SK-N-SH (cell line): ENCODE data around the gene SLC16A8. TPM values are rescaled to one million over a fixed set of nuclear protein-coding genes. Genes with fewer than 3 reads are reported as not detected.

Source experiments
- CTCF ChIA-PET: fragments of 300-600, 350-600 bp; formaldehyde crosslinking; extraction: SDS; loops from one replicate; lab custom pipeline; 2021; lab: Yijun Ruan, JAX
- POLR2A ChIA-PET: fragments of 350-600 bp; sonication (Branson Sonifier 250); formaldehyde crosslinking; extraction: SDS; loops from one replicate; lab custom pipeline; 2020; ENCODE audit warnings: antibody characterized with exemption, inconsistent platforms; lab: Yijun Ruan, JAX
- DNase-seq: peaks from one replicate; pipeline ENCODE4 v3.0.0; 2012
- H2AFZ ChIP-seq: fragments of 200-600 bp; sonication (generic); 2 replicates; pipeline ENCODE4 v1.8.1; 2016; ENCODE audit warnings: antibody characterized with exemption, mild to moderate bottlenecking, low read depth
- H3F3A ChIP-seq: fragments of 200-600 bp; sonication (generic); replicated peaks from 2 replicates; pipeline ENCODE3; 2016; ENCODE audit warnings: antibody characterized with exemption, mild to moderate bottlenecking; ENCODE audit not compliant: insufficient read depth
- H3K27ac ChIP-seq, 2 experiments: fragments of 200-500 bp in 1 of 2; fragments of 200-600 bp in 1 of 2; sonication (Bioruptor generic) in 1 of 2; sonication (generic), shearing (Covaris generic) in 1 of 2; 2 replicates each; pipeline versions ENCODE4 v1.5.1 to v1.6.1; 2014 to 2016; ENCODE audit warnings: low read depth in 2 of 2, inconsistent platforms in 1 of 2, low read length in 1 of 2, mild to moderate bottlenecking in 1 of 2, mixed read lengths in 1 of 2
- H3K27me3 ChIP-seq: fragments of 200-600 bp; sonication (generic), shearing (Covaris generic); 2 replicates; pipeline ENCODE4 v1.6.1; 2016; ENCODE audit warnings: mixed run types; ENCODE audit not compliant: insufficient read depth
- H3K36me3 ChIP-seq, 2 experiments: fragments of 200-500 bp in 1 of 2; fragments of 200-600 bp in 1 of 2; sonication (Bioruptor generic) in 1 of 2; sonication (generic) in 1 of 2; replicated peaks in 1 of 2; 2 replicates each; pipeline versions ENCODE3 to v1.5.1; 2014 to 2016; ENCODE audit warnings: low read length in 1 of 2, mild to moderate bottlenecking in 1 of 2; ENCODE audit not compliant: insufficient read depth in 2 of 2, control insufficient read depth in 1 of 2
- H3K4me1 ChIP-seq, 2 experiments: fragments of 200-500 bp in 1 of 2; fragments of 200-600 bp in 1 of 2; sonication (Bioruptor generic) in 1 of 2; sonication (generic), shearing (Covaris generic) in 1 of 2; 2 replicates each; pipeline versions ENCODE4 v1.5.1 to v1.6.1; 2014 to 2016; ENCODE audit warnings: low read depth in 1 of 2, low read length in 1 of 2, mixed run types in 1 of 2; ENCODE audit not compliant: insufficient read depth in 2 of 2, control insufficient read depth in 1 of 2
- H3K4me2 ChIP-seq: fragments of 200-600 bp; sonication (generic), shearing (Covaris generic); 2 replicates; pipeline ENCODE4 v1.6.1; 2017; ENCODE audit warnings: mixed run types
- H3K4me3 ChIP-seq, 2 experiments: fragments of 200-500 bp in 1 of 2; fragments of 200-600 bp in 1 of 2; sonication (Bioruptor generic) in 1 of 2; sonication (generic), shearing (Covaris generic) in 1 of 2; 2 replicates each; pipeline versions ENCODE4 v1.5.1 to v1.8.1; 2014 to 2016; ENCODE audit warnings: low read depth in 2 of 2, inconsistent platforms in 1 of 2, low read length in 1 of 2, mild to moderate bottlenecking in 1 of 2, mixed read lengths in 1 of 2, moderate library complexity in 1 of 2
- H3K79me2 ChIP-seq: fragments of 200-600 bp; sonication (generic); 2 replicates; pipeline ENCODE4 v1.8.1; 2017; ENCODE audit warnings: mild to moderate bottlenecking; ENCODE audit not compliant: insufficient read depth
- H3K9ac ChIP-seq: fragments of 200-600 bp; sonication (generic); 2 replicates; pipeline ENCODE4 v1.6.1; 2017; ENCODE audit warnings: mixed run types
- H3K9me2 ChIP-seq: fragments of 200-600 bp; sonication (generic); 2 replicates; pipeline ENCODE4 v1.6.1; 2017; ENCODE audit warnings: mixed run types
- H3K9me3 ChIP-seq: fragments of 200-600 bp; sonication (generic); 2 replicates; pipeline ENCODE4 v1.6.1; 2017; ENCODE audit warnings: mixed run types, mild to moderate bottlenecking, moderate library complexity
- H4K20me1 ChIP-seq: fragments of 200-600 bp; sonication (generic); 2 replicates; pipeline ENCODE4 v1.6.1; 2017; ENCODE audit warnings: mild to moderate bottlenecking, mixed run types; ENCODE audit not compliant: insufficient read depth
- EP300 ChIP-seq, 2 experiments: IDR thresholded peaks; 2 replicates each; pipeline versions ENCODE4 v1.4.0 to v1.6.1; 2012; ENCODE audit warnings: borderline replicate concordance in 1 of 2, low read depth in 1 of 2, low read length in 1 of 2
- EZH2phosphoT487 ChIP-seq: fragments of 200-600 bp; sonication (generic); IDR thresholded peaks from 2 replicates; pipeline ENCODE4 v1.6.1; 2017; ENCODE audit warnings: low read depth, mixed run types, mild to moderate bottlenecking, antibody characterized with exemption, moderate library complexity, borderline replicate concordance
- FOXJ3 ChIP-seq: sonication (generic); formaldehyde crosslinking; IDR thresholded peaks from 2 replicates; pipeline ENCODE4 v1.5.1; 2020; ENCODE audit warnings: mild to moderate bottlenecking, missing genetic modification reagents
- FOXM1 ChIP-seq: IDR thresholded peaks from 2 replicates; pipeline ENCODE4 v1.4.0; 2012; ENCODE audit warnings: low read depth, mild to moderate bottlenecking
- GATA2 ChIP-seq: sonication (generic); formaldehyde crosslinking; IDR thresholded peaks from 2 replicates; pipeline ENCODE4 v1.5.0; 2020; ENCODE audit warnings: mild to moderate bottlenecking, missing genetic modification reagents
- JUND ChIP-seq: IDR thresholded peaks from 2 replicates; pipeline ENCODE4 v1.4.0; 2012
- NRF1 ChIP-seq: IDR thresholded peaks from 2 replicates; pipeline ENCODE4 v1.6.1; 2012; ENCODE audit warnings: low read depth, mild to moderate bottlenecking, low read length
- POLR2AphosphoS5 ChIP-seq: IDR thresholded peaks from 2 replicates; pipeline ENCODE4 v1.6.1; 2012; ENCODE audit warnings: low read depth, low read length
- RAD21 ChIP-seq: IDR thresholded peaks from 2 replicates; pipeline ENCODE4 v1.6.1; 2012; ENCODE audit warnings: mild to moderate bottlenecking, low read length
- RCOR1 ChIP-seq: fragments of 150-350 bp; IDR thresholded peaks from 2 replicates; pipeline ENCODE4 v1.6.1; 2017; ENCODE audit warnings: antibody characterized with exemption, low read length
- RFX5 ChIP-seq: IDR thresholded peaks from 2 replicates; pipeline ENCODE4 v1.6.1; 2012; ENCODE audit warnings: mild to moderate bottlenecking, improper control_type of control experiment, low read length
- SMC3 ChIP-seq: IDR thresholded peaks from 2 replicates; pipeline ENCODE4 v1.6.1; 2012; ENCODE audit warnings: low read depth, low read length, improper control_type of control experiment
- TAF1 ChIP-seq: IDR thresholded peaks from 2 replicates; pipeline ENCODE4 v1.6.1; 2012; ENCODE audit warnings: low read depth, mild to moderate bottlenecking, low read length, moderate library complexity, borderline replicate concordance
- TEAD4 ChIP-seq: IDR thresholded peaks from 2 replicates; pipeline ENCODE4 v1.4.0; 2012; ENCODE audit warnings: mild to moderate bottlenecking, borderline replicate concordance; ENCODE audit not compliant: insufficient read depth
- WGBS: methylation state at CpG from one replicate; pipeline ENCODE4 v1.1.6; 2017; ENCODE audit warnings: low lambda C conversion rate; 5-methylcytosine and 5-hydroxymethylcytosine counted together
- polyA plus RNA-seq, 3 experiments: library from polyadenylated mRNA; depleted of rRNA; stranded (reverse); fragments of >200 nt; gene quantifications; 2 replicates each; pipeline ENCODE4 v1.2.3, GENCODE V29; 2012
- TF ChIP-seq, protein P1 (sequence below): IDR thresholded peaks from 2 replicates; pipeline ENCODE4 v1.4.0; 2012; ENCODE audit warnings: low read depth, borderline replicate concordance
- TF ChIP-seq, protein P2 (sequence below): fragments of 150-350 bp; IDR thresholded peaks from 2 replicates; pipeline ENCODE4 v1.6.1; 2016; ENCODE audit warnings: mild to moderate bottlenecking, low read depth, low read length
- TF ChIP-seq, protein P3 (sequence below): IDR thresholded peaks from 2 replicates; pipeline ENCODE4 v1.6.1; 2012; ENCODE audit warnings: mild to moderate bottlenecking, low read depth, low read length, moderate library complexity
- TF ChIP-seq, protein P4 (sequence below): IDR thresholded peaks from 2 replicates; pipeline ENCODE4 v1.4.0; 2012; ENCODE audit warnings: low read depth, borderline replicate concordance

Gene SLC16A8
- polyA plus RNA-seq, 1 of the 3 experiments (the other 2 are of a cell fraction): not detected

DNA sequence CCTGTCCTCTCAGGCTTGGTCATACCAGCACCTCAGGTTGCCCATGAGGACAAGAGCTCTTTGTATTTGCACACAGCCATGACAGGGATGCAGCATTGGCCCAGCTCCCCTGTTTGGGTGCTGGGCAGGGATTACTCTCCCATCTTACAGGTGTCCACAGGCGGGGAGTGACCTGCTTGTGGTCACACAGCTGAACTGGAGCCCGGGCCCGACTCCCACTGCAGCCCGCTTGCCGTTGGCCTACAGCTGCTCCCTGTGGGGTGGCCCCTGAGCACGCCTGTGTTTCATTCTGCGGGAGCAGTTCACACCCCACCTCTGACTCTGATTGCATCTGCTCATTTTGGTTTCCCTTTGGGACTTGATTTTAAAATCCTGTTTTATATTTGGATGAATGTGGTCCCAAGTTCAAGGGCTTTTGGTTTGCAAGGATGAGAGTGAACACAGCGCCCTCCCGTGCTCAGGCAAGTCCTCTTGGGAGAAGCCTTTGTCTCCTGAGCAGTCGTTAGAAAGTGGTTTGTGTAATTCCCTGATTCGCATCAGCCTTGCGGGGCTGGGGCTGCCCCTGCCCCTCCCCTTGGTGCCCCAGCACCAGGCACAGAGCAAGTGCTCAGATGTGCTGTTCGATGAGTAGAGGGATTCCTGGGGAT, 17.5 kb downstream of the SLC16A8 start:
- H3K9me2 ChIP-seq: no peaks in the 10 kb centered on the region
- H3K4me2 ChIP-seq: no peak overlapping the region
- no peak overlapping the region for H3K4me3 ChIP-seq
- no peak overlapping the region for H2AFZ ChIP-seq
- H3K9me3 ChIP-seq: no peaks in the 10 kb centered on the region
- no peak for DNase-seq
- no peaks in the 10 kb centered on the region for H3K4me1 ChIP-seq
- TF ChIP-seq SMC3: no peak
- TF ChIP-seq, all 33 proteins: peak for 0
- Histone ChIP-seq H3K36me3 (peaks cover 0 to 21% of the 10 kb centered on the region in 2 experiments), H3K79me2 (no peaks in the 10 kb centered on the region), H3K27me3 (no peaks in the 10 kb centered on the region), H3F3A (no peaks in the 10 kb centered on the region), H3K27ac (no peak overlapping the region), H4K20me1 (no peaks in the 10 kb centered on the region), H3K9ac (no peak overlapping the region)
- 79% methylated on average over 4 of the region's 13 CpGs for WGBS
- CTCF ChIA-PET: interaction anchor here (1.3 kb wide), 1 partner anchor 14 kb away, joined by 5 read pairs; no protein-coding TSS in a partner anchor
- POLR2A ChIA-PET: interaction anchor here (0.5 kb wide), 1 partner anchor 54 kb away, joined by 3 read pairs; no protein-coding TSS in a partner anchor

DNA sequence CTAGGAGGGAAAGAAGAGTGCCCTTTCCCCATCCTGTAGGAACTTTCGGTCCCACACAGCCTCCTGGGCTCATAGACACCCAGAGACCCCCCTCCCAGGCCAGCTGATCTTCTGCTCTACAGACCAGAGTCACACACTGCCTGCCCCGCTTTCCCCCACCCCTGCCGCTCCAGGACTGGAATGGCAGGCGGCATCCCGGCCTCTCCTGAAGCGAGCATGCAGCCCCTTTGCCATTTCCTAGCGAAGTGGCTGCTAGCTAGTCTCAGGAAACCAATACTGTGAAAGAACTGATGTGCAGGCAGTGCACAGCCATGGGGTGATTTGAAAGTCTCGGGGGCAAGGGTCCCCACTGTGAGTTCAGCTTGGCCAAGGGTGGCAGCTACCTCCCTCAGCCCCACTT, 18.4 kb downstream of the SLC16A8 start:
- TF ChIP-seq, protein P1, sequence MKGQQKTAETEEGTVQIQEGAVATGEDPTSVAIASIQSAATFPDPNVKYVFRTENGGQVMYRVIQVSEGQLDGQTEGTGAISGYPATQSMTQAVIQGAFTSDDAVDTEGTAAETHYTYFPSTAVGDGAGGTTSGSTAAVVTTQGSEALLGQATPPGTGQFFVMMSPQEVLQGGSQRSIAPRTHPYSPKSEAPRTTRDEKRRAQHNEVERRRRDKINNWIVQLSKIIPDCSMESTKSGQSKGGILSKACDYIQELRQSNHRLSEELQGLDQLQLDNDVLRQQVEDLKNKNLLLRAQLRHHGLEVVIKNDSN: no peak
- TF ChIP-seq FOXJ3 (CRISPR knock-in tag) (no peak), EZH2phosphoT487 (no peak), POLR2AphosphoS5 (no peak), NRF1 (no peak), JUND (no peak), TEAD4 (no peak), RAD21 (no peak), TAF1 (no peak), RFX5 (no peak), RCOR1 (no peak), GATA2 (CRISPR knock-in tag) (no peak), EP300 (IDR thresholded peaks at IDR 0.05; ENCODE audit: borderline replicate concordance in 1 of 2, low read depth in 1 of 2, low read length in 1 of 2) (no peak), FOXM1 (no peak)
- TF ChIP-seq, protein P2, sequence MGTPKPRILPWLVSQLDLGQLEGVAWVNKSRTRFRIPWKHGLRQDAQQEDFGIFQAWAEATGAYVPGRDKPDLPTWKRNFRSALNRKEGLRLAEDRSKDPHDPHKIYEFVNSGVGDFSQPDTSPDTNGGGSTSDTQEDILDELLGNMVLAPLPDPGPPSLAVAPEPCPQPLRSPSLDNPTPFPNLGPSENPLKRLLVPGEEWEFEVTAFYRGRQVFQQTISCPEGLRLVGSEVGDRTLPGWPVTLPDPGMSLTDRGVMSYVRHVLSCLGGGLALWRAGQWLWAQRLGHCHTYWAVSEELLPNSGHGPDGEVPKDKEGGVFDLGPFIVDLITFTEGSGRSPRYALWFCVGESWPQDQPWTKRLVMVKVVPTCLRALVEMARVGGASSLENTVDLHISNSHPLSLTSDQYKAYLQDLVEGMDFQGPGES: no peak
- TF ChIP-seq, protein P3, sequence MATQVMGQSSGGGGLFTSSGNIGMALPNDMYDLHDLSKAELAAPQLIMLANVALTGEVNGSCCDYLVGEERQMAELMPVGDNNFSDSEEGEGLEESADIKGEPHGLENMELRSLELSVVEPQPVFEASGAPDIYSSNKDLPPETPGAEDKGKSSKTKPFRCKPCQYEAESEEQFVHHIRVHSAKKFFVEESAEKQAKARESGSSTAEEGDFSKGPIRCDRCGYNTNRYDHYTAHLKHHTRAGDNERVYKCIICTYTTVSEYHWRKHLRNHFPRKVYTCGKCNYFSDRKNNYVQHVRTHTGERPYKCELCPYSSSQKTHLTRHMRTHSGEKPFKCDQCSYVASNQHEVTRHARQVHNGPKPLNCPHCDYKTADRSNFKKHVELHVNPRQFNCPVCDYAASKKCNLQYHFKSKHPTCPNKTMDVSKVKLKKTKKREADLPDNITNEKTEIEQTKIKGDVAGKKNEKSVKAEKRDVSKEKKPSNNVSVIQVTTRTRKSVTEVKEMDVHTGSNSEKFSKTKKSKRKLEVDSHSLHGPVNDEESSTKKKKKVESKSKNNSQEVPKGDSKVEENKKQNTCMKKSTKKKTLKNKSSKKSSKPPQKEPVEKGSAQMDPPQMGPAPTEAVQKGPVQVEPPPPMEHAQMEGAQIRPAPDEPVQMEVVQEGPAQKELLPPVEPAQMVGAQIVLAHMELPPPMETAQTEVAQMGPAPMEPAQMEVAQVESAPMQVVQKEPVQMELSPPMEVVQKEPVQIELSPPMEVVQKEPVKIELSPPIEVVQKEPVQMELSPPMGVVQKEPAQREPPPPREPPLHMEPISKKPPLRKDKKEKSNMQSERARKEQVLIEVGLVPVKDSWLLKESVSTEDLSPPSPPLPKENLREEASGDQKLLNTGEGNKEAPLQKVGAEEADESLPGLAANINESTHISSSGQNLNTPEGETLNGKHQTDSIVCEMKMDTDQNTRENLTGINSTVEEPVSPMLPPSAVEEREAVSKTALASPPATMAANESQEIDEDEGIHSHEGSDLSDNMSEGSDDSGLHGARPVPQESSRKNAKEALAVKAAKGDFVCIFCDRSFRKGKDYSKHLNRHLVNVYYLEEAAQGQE: no peak
- TF ChIP-seq, protein P4, sequence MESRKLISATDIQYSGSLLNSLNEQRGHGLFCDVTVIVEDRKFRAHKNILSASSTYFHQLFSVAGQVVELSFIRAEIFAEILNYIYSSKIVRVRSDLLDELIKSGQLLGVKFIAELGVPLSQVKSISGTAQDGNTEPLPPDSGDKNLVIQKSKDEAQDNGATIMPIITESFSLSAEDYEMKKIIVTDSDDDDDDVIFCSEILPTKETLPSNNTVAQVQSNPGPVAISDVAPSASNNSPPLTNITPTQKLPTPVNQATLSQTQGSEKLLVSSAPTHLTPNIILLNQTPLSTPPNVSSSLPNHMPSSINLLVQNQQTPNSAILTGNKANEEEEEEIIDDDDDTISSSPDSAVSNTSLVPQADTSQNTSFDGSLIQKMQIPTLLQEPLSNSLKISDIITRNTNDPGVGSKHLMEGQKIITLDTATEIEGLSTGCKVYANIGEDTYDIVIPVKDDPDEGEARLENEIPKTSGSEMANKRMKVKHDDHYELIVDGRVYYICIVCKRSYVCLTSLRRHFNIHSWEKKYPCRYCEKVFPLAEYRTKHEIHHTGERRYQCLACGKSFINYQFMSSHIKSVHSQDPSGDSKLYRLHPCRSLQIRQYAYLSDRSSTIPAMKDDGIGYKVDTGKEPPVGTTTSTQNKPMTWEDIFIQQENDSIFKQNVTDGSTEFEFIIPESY: no peak
- no peak for DNase-seq
- Histone ChIP-seq H3K4me2 (no peak overlapping the region), H3K4me3 (no peak overlapping the region), H3K27ac (no peak overlapping the region), H3K4me1 (no peaks in the 10 kb centered on the region), H4K20me1 (no peaks in the 10 kb centered on the region), H3K27me3 (no peaks in the 10 kb centered on the region), H2AFZ (no peak overlapping the region), H3F3A (no peaks in the 10 kb centered on the region), H3K9me3 (no peaks in the 10 kb centered on the region), H3K79me2 (no peaks in the 10 kb centered on the region), H3K36me3 (peaks cover 0 to 20% of the 10 kb centered on the region in 2 experiments), H3K9ac (no peak overlapping the region), H3K9me2 (no peaks in the 10 kb centered on the region)
- CTCF ChIA-PET: interaction anchor here (1.3 kb wide), 1 partner anchor 14 kb away, joined by 5 read pairs; no protein-coding TSS in a partner anchor
- POLR2A ChIA-PET: no interaction called here
- 40% methylated on average over 1 of the region's 8 CpGs for WGBS
